Caki2 (cell line): ENCODE data around the gene SPRY1. TPM values are rescaled to one million over a fixed set of nuclear protein-coding genes. Genes with fewer than 3 reads are reported as not detected.

ENCODE experiments used
- DNase-seq: peaks from one replicate; pipeline ENCODE4 v3.0.0-alpha.2; 2015; ENCODE audit warnings: low read depth
- in situ Hi-C: cut with HindIII; loops from 2 replicates; pipeline ENCODE4 v1.10.0; 2016; ENCODE audit warnings: low sequenced_read_pairs, low pct_unique_long_range_greater_than_20kb, mixed read lengths
- total RNA-seq: library from RNA; depleted of rRNA; stranded (reverse); fragments of >200 nt; shearing (Covaris generic); gene quantifications from 2 replicates; pipeline ENCODE4 v1.2.3, GENCODE V29; 2014; ENCODE audit warnings: low replicate concordance; rRNA removed

SPRY1 gene
- 0.98 and 2.6 TPM in 2 replicates for total RNA-seq

DNA sequence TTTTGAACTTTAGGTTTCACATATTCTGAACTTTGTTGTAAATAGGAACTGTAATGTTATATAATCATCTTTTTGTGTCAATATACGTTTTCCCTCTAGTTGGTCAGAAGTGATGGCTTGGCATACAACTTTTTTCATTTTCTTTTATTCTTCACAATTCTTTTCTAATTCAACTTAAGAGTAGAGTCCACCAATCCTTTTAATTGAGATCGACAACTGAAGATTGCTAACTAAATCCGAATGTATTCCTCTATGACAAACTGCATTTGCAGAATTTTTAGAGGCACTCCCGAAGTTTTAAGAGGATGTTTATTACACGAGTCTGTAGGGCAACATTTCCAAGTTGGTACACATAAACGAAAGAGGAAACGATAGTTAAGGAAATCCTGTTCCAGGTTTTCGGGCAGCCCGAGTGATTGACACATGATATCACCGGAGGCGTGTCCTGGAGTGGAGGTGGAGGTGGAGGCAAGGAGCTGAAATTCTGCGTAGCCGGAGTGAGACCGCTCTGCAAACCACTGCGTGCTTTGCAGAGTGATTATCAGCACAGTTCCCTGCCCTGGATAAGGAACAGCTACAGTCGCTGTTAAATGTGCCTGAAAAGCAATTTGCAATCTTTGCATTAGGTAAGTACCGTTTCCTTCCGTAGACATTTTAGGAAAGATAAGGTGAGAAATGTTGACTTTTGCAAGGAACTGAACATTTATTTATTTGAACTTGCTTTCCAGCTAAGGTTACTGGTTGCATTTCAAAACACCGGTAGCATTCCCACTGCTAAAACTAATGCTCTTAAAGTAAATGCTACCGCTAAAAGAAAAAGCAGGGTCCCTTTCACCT, at the start of gene SPRY1:
Gene SPRY1 (plus strand): TSS at position 489 of the 837 bp plus-strand sequence. CDS start 4,797 bp downstream, outside the sequence.
- DNase-seq: peak; percentile 82
- in situ Hi-C loops: loop anchor here (25.0 kb wide), 1 partner anchor 266 kb away; no protein-coding TSS in a partner anchor

DNA sequence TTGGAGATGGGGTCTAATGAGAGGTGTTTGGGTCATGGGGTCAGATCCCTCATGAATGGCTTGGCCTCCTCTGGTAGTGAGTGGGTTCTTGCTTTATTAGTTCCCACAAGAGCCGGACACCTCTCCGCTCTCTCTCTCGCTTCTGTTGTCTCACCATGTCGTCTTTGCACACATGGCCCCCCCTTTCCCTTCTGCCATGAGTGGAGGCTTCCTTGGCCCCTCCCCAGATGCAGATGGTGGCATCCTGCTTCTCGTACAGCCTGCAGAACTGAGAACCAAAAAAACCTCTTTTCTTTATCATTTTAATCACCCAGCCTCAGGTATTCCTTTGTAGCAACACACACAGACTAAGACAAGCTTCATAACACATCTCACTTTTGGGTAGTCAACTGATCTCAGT, 49.6 kb upstream of the SPRY1 start:
- in situ Hi-C loops: no loop called here
- no peak for DNase-seq

DNA sequence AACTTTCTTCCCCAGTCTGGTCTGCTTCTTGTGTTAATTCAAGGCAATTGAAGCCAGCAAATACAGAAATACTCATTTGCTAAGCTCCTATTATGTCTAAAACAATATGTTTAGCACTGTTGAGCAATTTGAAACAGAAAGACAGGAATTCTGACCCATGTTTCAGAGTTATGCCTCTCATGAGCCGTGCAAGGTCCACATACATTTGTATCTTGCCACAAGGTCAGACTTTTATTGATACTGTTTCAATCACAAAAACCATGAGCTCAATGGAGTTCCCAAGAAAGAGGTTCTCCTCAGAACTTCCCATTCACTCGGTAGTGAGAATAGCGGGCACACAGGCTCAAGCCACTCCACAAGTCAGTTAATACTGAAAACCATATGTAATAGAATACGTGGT, 47.6 kb upstream of the SPRY1 start:
- in situ Hi-C loops: no loop called here

DNA sequence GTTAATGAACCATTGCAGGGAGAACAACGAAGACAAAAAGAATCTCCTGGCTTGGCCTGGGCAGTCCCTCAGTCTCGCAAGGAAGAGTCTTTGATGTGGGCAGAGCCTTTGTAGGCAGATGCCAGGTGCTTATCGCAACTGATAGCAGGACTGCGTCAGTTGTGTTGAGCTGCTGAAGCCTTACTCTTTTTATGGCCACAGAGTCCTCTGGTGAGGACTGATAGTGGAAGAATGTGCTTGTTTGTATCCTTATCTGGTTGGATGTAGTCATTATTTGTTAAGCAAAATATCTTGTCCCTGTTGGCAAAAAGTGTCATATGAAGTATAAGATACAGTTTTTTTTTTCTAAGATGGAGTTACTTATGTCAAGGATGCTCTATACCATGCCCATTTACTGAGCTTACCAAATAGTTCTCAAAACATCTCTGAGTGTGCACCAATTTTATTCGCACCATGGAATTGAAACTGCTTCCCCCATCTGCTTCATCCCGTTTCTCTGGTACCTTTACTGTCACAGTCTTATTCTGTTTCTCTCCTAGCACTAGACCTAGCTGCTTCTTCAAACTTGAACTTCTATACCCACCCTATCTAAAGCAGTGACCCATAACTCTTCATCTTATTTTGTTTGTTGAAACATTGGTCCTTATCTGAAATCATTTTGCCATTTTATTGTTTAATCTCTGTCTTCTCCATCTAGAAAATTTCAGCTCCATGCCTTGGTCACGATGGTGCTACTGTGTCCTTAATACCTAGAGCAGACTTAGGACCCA, 47.0 kb upstream of the SPRY1 start:
- no peak for DNase-seq
- in situ Hi-C loops: no loop called here

More for the DNA sequence above, 47.6 kb upstream of the SPRY1 start:
- DNase-seq: no peak

DNA sequence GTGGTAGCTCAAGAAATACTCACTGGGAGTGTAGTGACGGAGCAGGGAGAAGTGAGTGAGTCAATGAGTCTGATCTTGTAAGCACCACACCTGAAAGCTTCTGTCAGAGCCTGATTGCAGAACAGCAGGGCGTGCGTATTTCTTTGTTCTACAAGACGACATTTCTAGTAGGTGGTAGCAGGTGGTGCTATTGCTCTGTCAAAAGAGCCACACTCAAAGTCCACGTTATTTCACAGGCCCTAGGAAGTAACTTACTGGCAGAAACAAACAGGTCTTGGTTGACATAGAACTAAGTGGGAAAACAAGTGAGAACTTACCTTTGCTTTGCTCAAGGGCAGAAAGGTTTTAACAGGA, 46.4 kb upstream of the SPRY1 start:
- DNase-seq: no peak
- in situ Hi-C loops: no loop called here

GRCh38 chr4:123350726-123351125, 45.9 kb upstream of the SPRY1 start:
- no peak for DNase-seq
- in situ Hi-C loops: no loop called here

GRCh38 chr4:123351713-123352112, 44.9 kb upstream of the SPRY1 start:
- in situ Hi-C loops: no loop called here
- DNase-seq: no peak

DNA sequence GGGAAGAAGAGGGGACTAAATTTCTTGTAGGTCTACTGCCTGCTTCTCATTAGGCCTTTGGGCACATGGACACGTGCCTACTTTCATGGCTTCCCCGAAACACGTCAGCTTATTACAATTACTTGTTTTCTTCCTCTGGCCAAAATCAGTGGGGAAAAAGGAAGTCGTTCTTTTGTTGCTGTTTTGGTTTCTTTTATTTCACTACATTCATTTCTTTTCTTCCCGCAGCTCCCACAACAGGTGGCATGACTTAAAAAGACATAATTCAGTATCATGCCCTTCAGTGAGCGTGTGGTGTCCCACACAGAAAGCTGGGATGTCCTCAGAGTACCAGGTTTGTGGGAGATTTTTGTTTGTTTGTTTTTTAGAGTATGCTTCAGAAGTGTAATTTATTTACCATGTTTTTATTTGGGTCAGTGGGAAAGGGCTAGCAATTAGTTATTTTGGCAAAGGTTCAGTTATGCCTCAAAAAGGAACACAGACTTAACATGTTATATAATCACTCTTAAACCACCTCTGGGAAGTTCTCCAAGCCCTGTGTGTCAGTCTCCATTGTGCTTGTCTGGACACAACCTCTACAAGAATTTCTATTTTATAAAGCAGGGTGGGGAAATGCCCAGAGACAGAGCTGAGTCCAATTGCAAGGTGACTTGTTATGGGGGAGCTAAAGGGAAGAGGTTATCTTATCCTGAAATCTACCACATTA, 44.2 kb upstream of the SPRY1 start:
- DNase-seq: no peak
- in situ Hi-C loops: no loop called here

DNA sequence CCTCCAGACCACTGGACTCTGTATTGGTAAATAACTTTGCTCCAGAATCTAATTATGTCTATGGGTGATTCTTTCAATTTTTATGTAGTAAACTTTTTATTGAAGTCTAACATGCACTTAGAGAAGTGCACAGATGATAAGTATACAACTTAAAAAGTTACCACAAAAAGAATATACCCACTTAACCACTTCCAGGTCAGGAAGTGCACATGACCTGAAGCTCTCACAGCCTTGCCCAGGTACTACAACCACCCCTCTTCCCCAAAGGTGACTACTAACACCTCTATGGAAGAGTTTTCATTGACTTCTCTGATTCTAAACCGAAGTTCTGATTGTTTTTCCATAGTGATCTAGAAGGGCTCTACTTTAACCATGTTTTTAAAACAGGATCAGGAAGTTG, 43.6 kb upstream of the SPRY1 start:
- in situ Hi-C loops: no loop called here
- no peak for DNase-seq

DNA sequence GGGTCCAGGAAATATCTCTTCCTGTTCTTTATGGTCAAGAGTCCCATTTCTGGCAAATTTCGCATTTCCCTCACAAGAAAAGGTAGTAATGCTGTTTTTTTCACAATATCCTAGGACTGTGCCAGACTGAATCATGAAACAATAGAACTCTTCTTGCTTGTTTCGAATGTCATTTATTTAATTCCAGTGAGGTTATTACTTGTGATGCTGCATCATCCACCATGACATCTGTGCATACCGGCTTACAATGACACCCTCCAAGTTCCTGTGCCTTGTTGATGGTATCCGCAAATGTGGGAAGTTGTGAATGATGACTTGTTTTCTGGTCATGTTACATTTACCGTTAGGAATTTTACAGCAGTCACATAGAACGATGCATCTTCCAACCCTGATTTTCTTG, 42.9 kb upstream of the SPRY1 start:
- no peak for DNase-seq
- in situ Hi-C loops: no loop called here

DNA sequence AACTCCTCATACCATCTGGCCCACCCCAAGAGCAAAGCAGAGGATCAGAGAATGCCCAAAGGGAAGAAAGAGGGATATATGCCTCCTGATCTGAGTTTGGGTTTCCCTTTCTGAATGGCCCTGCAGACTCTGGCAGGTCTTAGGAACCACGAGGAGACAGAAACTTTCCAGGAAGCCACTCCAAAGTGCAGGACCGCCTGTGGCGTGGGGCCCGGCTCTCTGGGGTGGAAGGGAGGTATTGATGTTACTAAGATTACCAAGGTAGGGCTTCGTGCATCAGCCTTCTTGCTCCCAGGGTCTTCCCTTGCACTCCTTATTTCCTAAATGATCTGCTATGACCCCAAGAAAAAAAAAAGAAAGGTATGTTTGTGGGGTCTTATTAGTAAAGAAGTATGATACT, 41.9 kb upstream of the SPRY1 start:
- in situ Hi-C loops: no loop called here
- no peak for DNase-seq

DNA sequence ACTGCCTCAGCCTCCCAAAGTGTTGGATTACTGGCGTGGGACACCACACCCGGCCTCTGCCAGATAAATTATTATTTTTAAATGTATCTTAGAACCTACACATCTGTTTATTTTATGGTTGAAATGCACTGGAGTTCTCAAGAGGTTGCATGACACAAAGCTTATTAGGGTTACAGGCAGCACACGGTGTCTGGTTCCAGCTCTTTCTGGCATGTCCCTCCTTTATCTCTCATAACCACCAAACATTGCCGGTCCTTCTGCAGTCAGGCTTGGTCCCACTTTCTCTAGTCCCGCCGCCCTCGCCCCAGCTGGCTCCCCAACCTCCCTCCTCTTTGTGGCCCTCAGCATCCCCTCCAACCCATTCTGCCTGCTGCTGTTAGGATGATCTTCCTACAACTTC, 39.7 kb upstream of the SPRY1 start:
- no peak for DNase-seq
- in situ Hi-C loops: no loop called here

DNA sequence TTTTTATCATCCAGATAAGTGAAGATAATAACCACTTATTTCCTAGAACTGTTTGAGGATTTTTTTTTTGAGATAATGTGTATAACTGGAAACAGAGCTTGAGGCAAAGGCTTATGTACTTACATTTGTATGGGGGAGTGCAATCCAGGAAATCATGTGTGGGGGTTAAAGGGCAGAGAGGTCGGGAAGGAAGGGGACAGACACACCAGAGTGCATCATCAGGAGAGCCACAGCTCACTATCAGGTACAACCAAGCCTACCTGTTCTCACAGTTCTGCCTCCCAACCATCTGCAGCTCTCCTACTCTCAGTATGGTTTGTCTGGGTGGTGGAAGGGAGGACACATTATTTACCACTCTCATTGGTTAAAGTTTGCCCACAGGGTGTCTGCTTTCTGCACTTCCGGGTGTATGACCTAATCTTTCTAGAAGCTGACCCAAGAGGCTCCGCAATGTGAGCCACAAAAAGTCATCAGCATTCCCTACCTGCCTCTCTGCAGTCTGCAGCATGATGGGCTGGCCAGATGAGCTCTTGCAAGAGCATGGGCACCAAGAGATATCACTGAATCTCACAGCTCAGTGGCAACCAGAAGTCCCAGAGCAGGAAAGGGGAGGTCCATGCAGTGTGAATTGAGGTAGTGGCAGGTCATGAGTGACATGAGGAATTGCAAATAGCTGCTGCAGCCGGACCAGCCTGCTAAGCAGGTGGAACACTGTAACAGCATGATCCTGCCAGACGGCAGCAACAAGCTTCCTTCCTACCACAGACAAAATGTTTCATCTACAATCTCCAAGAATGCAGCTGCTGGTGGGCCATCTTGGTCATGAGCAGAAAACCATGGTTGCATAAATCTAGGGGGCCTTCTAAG, 36.9 kb upstream of the SPRY1 start:
- in situ Hi-C loops: no loop called here
- DNase-seq: no peak

- in situ Hi-C loops: no loop called here
- DNase-seq: peak; percentile 32
Observed at GRCh38 chr4:123361195-123361861, 35.3 kb upstream of the SPRY1 start.

- in situ Hi-C loops: no loop called here
- no peak for DNase-seq
Observed at GRCh38 chr4:123362103-123362502, 34.5 kb upstream of the SPRY1 start.

GRCh38 chr4:123363729-123364128, 32.9 kb upstream of the SPRY1 start:
- in situ Hi-C loops: no loop called here

DNA sequence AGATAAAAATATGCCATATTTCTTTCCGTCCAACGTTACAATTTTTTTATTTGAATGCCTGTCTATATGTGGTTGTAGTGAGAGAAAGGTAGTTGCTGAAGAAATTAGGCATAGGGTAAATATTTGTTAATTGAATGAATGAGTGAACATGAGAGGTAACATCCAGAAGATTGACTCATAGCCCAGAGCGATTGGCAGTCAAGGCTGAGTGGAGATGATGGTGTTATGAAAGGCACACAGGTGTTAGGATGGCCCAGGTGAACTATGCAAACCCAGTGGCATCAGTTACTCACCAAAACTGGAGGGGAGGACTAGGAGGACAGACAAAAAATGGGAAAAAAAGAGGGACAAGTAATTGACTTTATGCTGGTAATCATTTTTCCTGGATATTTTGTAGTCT, 31.7 kb upstream of the SPRY1 start:
- in situ Hi-C loops: no loop called here
- DNase-seq: no peak

More at GRCh38 chr4:123363729-123364128, 32.9 kb upstream of the SPRY1 start:
- DNase-seq: no peak
